ENCODE data around the gene APBB2. TPM values are rescaled to one million over a fixed set of nuclear protein-coding genes. Genes with fewer than 3 reads are reported as not detected.

The APBB2 gene
- total and polyA plus RNA-seq, 3 experiments from 2014 or later, result 0.86 to 1.1 TPM; not detected in 1

GRCh38 chr4:40934676-40935075, 279.7 kb downstream of the APBB2 start:
- Histone ChIP-seq H3K4me3 (ENCODE audit: low read length) (no peak overlapping the region), H3K9me3 (ENCODE audit: low read length) (no peaks in the 10 kb centered on the region), H3K4me1 (ENCODE audit: insufficient read depth, low read length) (no peaks in the 10 kb centered on the region), H3K27me3 (ENCODE audit: insufficient read depth, low read length, poor library complexity, severe bottlenecking) (no peaks in the 10 kb centered on the region), H3K27ac (ENCODE audit: low read depth, low read length) (no peak overlapping the region), H3K36me3 (ENCODE audit: insufficient read depth, low read length) (no peaks in the 10 kb centered on the region)
- ChIA-PET CTCF (no interaction called here), POLR2A (no interaction called here)
- peaks cover 4 to 33% of the 10 kb centered on the region in 2 donors for H3K27me3 Mint-ChIP-seq
- H3K4me3 Mint-ChIP-seq, result no peak overlapping the region
- no peaks in the 10 kb centered on the region for H3K36me3 Mint-ChIP-seq
- no peaks in the 10 kb centered on the region for H3K4me1 Mint-ChIP-seq
- peaks cover 0 to 3% (median 0%) of the 10 kb centered on the region in 5 donors for H3K9me3 Mint-ChIP-seq
- no peak overlapping the region for H3K27ac Mint-ChIP-seq
- no peak for DNase-seq

GRCh38 chr4:40933272-40934053, 280.9 kb downstream of the APBB2 start:
- no peaks in the 10 kb centered on the region for H3K9me3 ChIP-seq (ENCODE audit: low read length)
- Mint-ChIP-seq H3K27me3 (peaks cover 7 to 33% of the 10 kb centered on the region in 2 donors), H3K9me3 (peaks cover 0 to 3% (median 0%) of the 10 kb centered on the region in 5 donors), H3K4me3 (no peak overlapping the region), H3K27ac (no peak overlapping the region), H3K36me3 (no peaks in the 10 kb centered on the region), H3K4me1 (no peaks in the 10 kb centered on the region)
- DNase-seq, result no peak
- no peak overlapping the region for H3K27ac ChIP-seq (ENCODE audit: low read depth, low read length)
- H3K36me3 ChIP-seq (ENCODE audit: insufficient read depth, low read length), result no peaks in the 10 kb centered on the region
- CTCF ChIA-PET, result no interaction called here
- H3K4me3 ChIP-seq (ENCODE audit: low read length), result no peak overlapping the region
- POLR2A ChIA-PET, result no interaction called here
- H3K4me1 ChIP-seq (ENCODE audit: insufficient read depth, low read length), result no peaks in the 10 kb centered on the region
- no peaks in the 10 kb centered on the region for H3K27me3 ChIP-seq (ENCODE audit: insufficient read depth, low read length, poor library complexity, severe bottlenecking)

GRCh38 chr4:40931841-40932240, 282.5 kb downstream of the APBB2 start:
- peaks cover 5% of the 10 kb centered on the region for H3K27me3 ChIP-seq (ENCODE audit: insufficient read depth, low read length, poor library complexity, severe bottlenecking)
- no peaks in the 10 kb centered on the region for H3K4me1 ChIP-seq (ENCODE audit: insufficient read depth, low read length)
- Mint-ChIP-seq H3K4me1 (peaks cover 2 to 4% (median 4%) of the 10 kb centered on the region in 3 donors), H3K4me3 (no peak overlapping the region), H3K27me3 (peaks cover 12 to 40% of the 10 kb centered on the region in 2 donors), H3K36me3 (no peaks in the 10 kb centered on the region), H3K9me3 (peaks cover 0 to 3% (median 0%) of the 10 kb centered on the region in 5 donors), H3K27ac (no peak overlapping the region)
- no peaks in the 10 kb centered on the region for H3K9me3 ChIP-seq (ENCODE audit: low read length)
- POLR2A ChIA-PET, result no interaction called here
- DNase-seq, result no peak
- no peak overlapping the region for H3K27ac ChIP-seq (ENCODE audit: low read depth, low read length)
- H3K36me3 ChIP-seq (ENCODE audit: insufficient read depth, low read length), result no peaks in the 10 kb centered on the region
- CTCF ChIA-PET, result no interaction called here
- no peak overlapping the region for H3K4me3 ChIP-seq (ENCODE audit: low read length)

DNA sequence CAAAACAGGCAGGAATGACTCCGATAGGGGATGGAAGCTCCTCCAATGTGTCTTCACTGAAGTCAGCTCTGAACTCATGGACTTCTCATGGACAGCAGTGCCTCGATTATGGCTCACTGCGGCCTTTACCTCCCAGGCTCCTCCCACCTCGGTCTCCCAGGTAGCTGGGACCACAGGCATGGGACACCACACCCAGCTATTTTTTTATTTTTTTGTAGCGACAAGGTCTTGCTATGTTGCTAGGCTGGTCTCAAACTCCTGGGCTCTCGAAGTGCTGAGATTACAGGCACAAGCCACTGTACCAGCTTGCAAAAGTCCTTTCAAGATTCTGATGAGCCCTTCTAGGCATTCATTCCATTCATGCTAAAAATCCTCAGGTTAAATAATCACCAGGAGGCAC, 283.1 kb downstream of the APBB2 start:
- peaks cover 17 to 44% of the 10 kb centered on the region in 2 donors for H3K27me3 Mint-ChIP-seq
- H3K9me3 ChIP-seq (ENCODE audit: low read length), result no peaks in the 10 kb centered on the region
- H3K36me3 Mint-ChIP-seq, result no peaks in the 10 kb centered on the region
- H3K27me3 ChIP-seq (ENCODE audit: insufficient read depth, low read length, poor library complexity, severe bottlenecking), result peaks cover 5% of the 10 kb centered on the region
- no peak overlapping the region for H3K4me3 Mint-ChIP-seq
- peaks cover 0 to 3% (median 0%) of the 10 kb centered on the region in 5 donors for H3K9me3 Mint-ChIP-seq
- no peak for DNase-seq
- H3K4me1 ChIP-seq (ENCODE audit: insufficient read depth, low read length), result no peaks in the 10 kb centered on the region
- ChIA-PET CTCF (no interaction called here), POLR2A (no interaction called here)
- H3K27ac Mint-ChIP-seq, result no peak overlapping the region
- no peak overlapping the region for H3K27ac ChIP-seq (ENCODE audit: low read depth, low read length)
- H3K4me3 ChIP-seq (ENCODE audit: low read length), result no peak overlapping the region
- peaks cover 2 to 4% (median 4%) of the 10 kb centered on the region in 3 donors for H3K4me1 Mint-ChIP-seq
- no peaks in the 10 kb centered on the region for H3K36me3 ChIP-seq (ENCODE audit: insufficient read depth, low read length)

- no peaks in the 10 kb centered on the region for H3K9me3 ChIP-seq (ENCODE audit: low read length)
- no peak overlapping the region for H3K27ac ChIP-seq (ENCODE audit: low read depth, low read length)
- no peak overlapping the region for H3K4me3 Mint-ChIP-seq
- DNase-seq, result no peak
- H3K4me1 Mint-ChIP-seq, result peaks cover 4 to 6% (median 4%) of the 10 kb centered on the region in 3 donors
- peaks cover 17 to 31% of the 10 kb centered on the region in 2 donors for H3K27me3 Mint-ChIP-seq
- no peaks in the 10 kb centered on the region for H3K36me3 Mint-ChIP-seq
- peaks cover 5% of the 10 kb centered on the region for H3K27me3 ChIP-seq (ENCODE audit: insufficient read depth, low read length, poor library complexity, severe bottlenecking)
- H3K4me1 ChIP-seq (ENCODE audit: insufficient read depth, low read length), result no peaks in the 10 kb centered on the region
- no peak overlapping the region for H3K4me3 ChIP-seq (ENCODE audit: low read length)
- POLR2A ChIA-PET, result no interaction called here
- CTCF ChIA-PET, result interaction anchor here (0.8 to 1.8 kb wide), 3 partner anchors 12 to 18 kb away, joined by 3 to 9 read pairs (median 3); no protein-coding TSS in a partner anchor
- H3K36me3 ChIP-seq (ENCODE audit: insufficient read depth, low read length), result no peaks in the 10 kb centered on the region
- peaks cover 0 to 2% (median 0%) of the 10 kb centered on the region in 5 donors for H3K9me3 Mint-ChIP-seq
- H3K27ac Mint-ChIP-seq, result no peak overlapping the region
Measured at GRCh38 chr4:40927074-40927473, 287.3 kb downstream of the APBB2 start.

GRCh38 chr4:40924793-40925117, 289.6 kb downstream of the APBB2 start:
- DNase-seq, result no peak
- Histone ChIP-seq H3K27me3 (ENCODE audit: insufficient read depth, low read length, poor library complexity, severe bottlenecking) (peaks cover 5% of the 10 kb centered on the region), H3K4me3 (ENCODE audit: low read length) (no peak overlapping the region), H3K9me3 (ENCODE audit: low read length) (no peaks in the 10 kb centered on the region), H3K4me1 (ENCODE audit: insufficient read depth, low read length) (no peaks in the 10 kb centered on the region), H3K27ac (ENCODE audit: low read depth, low read length) (no peak overlapping the region), H3K36me3 (ENCODE audit: insufficient read depth, low read length) (no peaks in the 10 kb centered on the region)
- Mint-ChIP-seq H3K36me3 (no peaks in the 10 kb centered on the region), H3K27ac (no peak overlapping the region), H3K4me3 (no peak overlapping the region), H3K9me3 (no peaks in the 10 kb centered on the region), H3K27me3 (peaks cover 15 to 27% of the 10 kb centered on the region in 2 donors), H3K4me1 (peaks cover 4 to 6% (median 4%) of the 10 kb centered on the region in 3 donors)
- POLR2A ChIA-PET, result no interaction called here
- CTCF ChIA-PET, result interaction anchor here (0.6 to 1.1 kb wide), 2 partner anchors 14 to 27 kb away, joined by 3 read pairs; no protein-coding TSS in a partner anchor

- no peaks in the 10 kb centered on the region for H3K36me3 ChIP-seq (ENCODE audit: insufficient read depth, low read length)
- H3K4me1 Mint-ChIP-seq, result peaks cover 4 to 6% (median 4%) of the 10 kb centered on the region in 3 donors
- H3K27me3 Mint-ChIP-seq, result peaks cover 12 to 27% of the 10 kb centered on the region in 2 donors
- no peaks in the 10 kb centered on the region for H3K4me1 ChIP-seq (ENCODE audit: insufficient read depth, low read length)
- POLR2A ChIA-PET, result no interaction called here
- CTCF ChIA-PET, result interaction anchor here (0.6 to 1.1 kb wide), 2 partner anchors 13 to 27 kb away, joined by 3 read pairs; no protein-coding TSS in a partner anchor
- H3K36me3 Mint-ChIP-seq, result no peaks in the 10 kb centered on the region
- no peaks in the 10 kb centered on the region for H3K9me3 Mint-ChIP-seq
- DNase-seq, result peak; percentile 10 to 56 (median 25)
- no peaks in the 10 kb centered on the region for H3K9me3 ChIP-seq (ENCODE audit: low read length)
- H3K27me3 ChIP-seq (ENCODE audit: insufficient read depth, low read length, poor library complexity, severe bottlenecking), result peaks cover 5% of the 10 kb centered on the region
- no peak overlapping the region for H3K4me3 ChIP-seq (ENCODE audit: low read length)
- H3K4me3 Mint-ChIP-seq, result peak overlapping the region in 1 of 7 donors; percentile 7
- H3K27ac ChIP-seq (ENCODE audit: low read depth, low read length), result no peak overlapping the region
- no peak overlapping the region for H3K27ac Mint-ChIP-seq
Measured at GRCh38 chr4:40924096-40924792, 290.1 kb downstream of the APBB2 start.
